KBM-7 (cell line): ENCODE measurements around the gene FXR1.
"Not testable (repeated sequence)": the region's sequence is repeated elsewhere in the genome, so short reads cannot be mapped to it uniquely, and the experiment has no call there.

Source experiments
- DNase-seq: peaks from one replicate; pipeline ENCODE4 v3.0.0-alpha.2; 2015
- in situ Hi-C: fragments of 300-500 bp; cut with MboI; formaldehyde crosslinking; loops from 2 replicates; pipeline ENCODE4 v1.14.3; 2020; ENCODE audit warnings: low sequenced_read_pairs, low pct_unique_long_range_greater_than_20kb, mixed read lengths

FXR1 gene

GRCh38 chr3:180929376-180929775, 16.9 kb downstream of the FXR1 start:
- no peak for DNase-seq
- in situ Hi-C loops: no loop called here

- in situ Hi-C loops: no loop called here
- no peak for DNase-seq
These were observed 18.1 kb downstream of the FXR1 start for GRCh38 chr3:180930526-180930925.

GRCh38 chr3:180932819-180933218, 20.3 kb downstream of the FXR1 start:
- no peak for DNase-seq
- in situ Hi-C loops: no loop called here

DNA sequence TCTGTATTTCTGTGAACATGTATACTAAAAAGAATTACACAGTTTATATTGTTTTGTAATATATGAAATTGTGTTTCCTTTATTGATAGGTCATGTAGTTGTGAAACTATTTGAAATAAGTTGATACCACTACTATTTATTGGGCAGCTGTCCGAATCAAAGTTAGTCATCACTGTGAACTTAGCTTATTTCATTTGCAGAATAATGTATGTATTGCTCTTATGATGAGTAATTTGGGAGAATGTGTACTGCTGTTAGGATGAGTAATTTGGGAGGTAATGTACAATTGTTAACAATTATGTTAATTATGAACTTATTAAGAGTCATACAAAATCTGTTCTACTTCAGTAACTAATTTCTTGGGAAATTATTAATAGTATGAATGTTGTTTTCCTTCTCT, 22.2 kb downstream of the FXR1 start:
- DNase-seq: no peak
- in situ Hi-C loops: no loop called here

- in situ Hi-C loops: no loop called here
- DNase-seq: no peak
These were observed 28.4 kb downstream of the FXR1 start for GRCh38 chr3:180940826-180941225.

DNA sequence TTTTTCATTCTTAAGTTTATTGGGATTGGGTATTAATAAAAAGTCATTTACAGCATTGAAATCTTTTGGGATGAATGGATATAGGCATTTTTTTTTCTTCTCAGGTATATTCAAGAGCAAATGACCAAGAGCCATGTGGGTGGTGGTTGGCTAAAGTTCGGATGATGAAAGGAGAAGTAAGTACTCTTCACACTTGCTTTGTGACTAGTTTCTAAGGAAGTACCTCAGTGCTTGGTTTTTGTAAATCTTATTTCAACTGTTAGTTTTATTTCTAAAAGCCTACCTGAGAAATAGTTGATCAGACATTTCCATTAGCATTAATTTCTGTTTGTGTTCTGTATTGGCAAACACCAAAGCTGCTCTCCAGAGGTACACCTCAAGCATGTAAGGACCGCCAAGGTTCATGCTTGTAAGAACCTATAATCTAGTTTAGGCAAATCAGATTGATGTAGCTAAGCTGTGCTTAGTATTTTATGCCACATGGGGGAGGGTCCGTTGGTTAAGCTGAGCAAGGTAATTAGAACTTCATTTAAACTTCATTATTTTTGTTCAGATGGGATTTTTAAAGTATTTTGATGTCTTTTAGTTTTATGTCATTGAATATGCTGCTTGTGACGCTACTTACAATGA, 35.4 kb downstream of the FXR1 start:
- no peak for DNase-seq
- in situ Hi-C loops: no loop called here

GRCh38 chr3:180959691-180960090, 47.2 kb downstream of the FXR1 start:
- DNase-seq: no peak
- in situ Hi-C loops: no loop called here

GRCh38 chr3:180961087-180961486, 48.6 kb downstream of the FXR1 start:
- no peak for DNase-seq
- in situ Hi-C loops: no loop called here

- in situ Hi-C loops: no loop called here
- no peak for DNase-seq
These were observed 49.1 kb downstream of the FXR1 start for GRCh38 chr3:180961552-180961951.

DNA sequence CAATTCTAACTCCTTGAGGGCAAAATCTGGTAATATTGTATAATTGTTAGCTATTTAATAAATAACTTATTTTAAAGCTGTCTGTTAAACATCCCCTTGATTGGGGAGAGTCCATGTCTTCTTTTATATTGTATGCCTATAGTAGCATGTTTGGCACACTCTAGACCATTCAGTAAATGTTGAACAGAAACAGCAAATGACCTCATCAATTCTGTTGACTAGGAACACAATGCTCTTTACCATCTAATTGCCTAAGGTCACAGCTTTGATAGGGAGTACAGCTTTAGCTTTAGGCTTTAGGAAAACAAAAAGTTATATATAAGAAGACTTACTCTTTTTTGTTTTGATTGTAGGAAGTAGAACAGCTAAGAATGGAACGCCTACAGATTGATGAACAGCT, 50.1 kb downstream of the FXR1 start:
- in situ Hi-C loops: no loop called here
- no peak for DNase-seq

GRCh38 chr3:180970931-180971330, 58.5 kb downstream of the FXR1 start:
- in situ Hi-C loops: no loop called here
- DNase-seq: no peak

- no peak for DNase-seq
- in situ Hi-C loops: no loop called here
These were observed 61.1 kb downstream of the FXR1 start for GRCh38 chr3:180973543-180973942.

DNA sequence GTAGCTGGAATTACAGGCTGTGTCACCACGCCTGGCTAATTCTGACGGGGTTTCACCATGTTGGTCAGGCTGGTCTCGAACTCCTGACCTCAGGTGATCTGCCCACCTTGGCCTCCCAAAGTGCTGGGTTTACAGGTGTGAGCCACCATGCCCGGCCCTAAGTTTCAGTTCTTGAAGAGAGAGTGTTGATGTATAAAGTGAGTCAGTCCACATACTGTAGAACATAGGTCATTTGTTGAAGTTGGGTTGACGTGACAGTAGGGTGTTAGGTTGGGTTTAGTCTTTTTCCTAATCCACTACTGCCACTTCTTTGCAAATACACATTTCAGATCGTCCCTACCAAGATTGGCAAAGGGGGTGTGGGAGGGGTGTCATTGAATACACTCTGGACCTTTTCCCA, 61.8 kb downstream of the FXR1 start:
- in situ Hi-C loops: no loop called here

DNA sequence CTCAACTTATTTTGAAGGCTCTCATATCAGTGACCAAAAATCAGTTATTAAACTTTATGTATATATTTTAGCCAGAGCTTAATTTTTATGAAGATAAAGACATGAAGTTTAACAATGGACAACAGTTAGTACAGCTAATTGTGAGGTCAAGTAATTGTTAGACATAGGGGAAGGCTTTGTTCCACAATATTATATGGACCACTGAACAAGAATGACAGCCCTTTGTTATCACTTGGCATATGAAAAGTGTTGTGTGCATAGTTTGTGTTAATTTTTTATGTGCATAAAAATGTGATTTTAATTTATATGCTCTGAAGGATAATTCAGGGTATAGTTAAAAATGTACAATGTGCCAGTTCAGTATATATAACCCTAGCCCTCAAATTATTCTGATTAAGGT, 65.0 kb downstream of the FXR1 start:
- in situ Hi-C loops: no loop called here
- DNase-seq: no peak

More for the DNA sequence above, 61.8 kb downstream of the FXR1 start:
- DNase-seq: no peak

- in situ Hi-C loops: no loop called here
- no peak for DNase-seq
These were observed 67.5 kb downstream of the FXR1 start for GRCh38 chr3:180979961-180980360.

DNA sequence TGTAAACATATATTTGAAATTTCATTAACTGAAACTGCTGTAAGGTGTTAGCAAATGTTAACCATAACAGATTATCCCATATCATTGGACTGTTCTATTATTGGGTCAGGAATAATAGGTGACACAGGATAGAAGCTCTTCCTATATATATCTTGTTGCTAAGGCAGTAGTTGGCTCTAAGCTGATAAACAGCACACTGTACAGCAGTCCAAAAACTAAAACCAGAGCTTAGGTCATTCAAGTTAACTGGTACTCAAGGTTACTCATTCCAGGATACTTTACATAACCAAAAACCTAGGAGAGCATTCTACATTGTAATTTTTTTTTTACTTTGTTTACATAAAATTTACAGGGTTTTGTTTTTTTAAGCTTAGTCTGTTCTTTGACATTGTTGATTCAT, 68.1 kb downstream of the FXR1 start:
- DNase-seq: no peak
- in situ Hi-C loops: no loop called here

DNA sequence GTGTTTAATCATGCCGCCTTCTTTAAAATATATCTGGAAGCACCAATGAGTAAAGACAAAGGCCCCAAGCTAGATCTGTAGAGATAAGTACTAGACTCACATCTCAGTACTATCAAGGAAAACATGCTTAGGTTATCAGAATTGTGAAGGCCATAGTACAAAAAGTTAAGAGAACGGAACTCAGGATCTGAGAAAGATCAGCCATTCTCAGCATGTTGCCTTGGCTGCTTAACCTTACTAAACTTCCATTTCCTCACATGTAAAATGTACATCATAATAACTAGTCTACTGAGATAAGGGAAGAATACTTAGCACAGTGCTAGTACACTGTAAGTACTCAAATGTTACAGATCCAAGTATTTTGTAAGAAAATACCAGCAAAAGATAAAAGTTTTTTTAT, 69.4 kb downstream of the FXR1 start:
- no peak for DNase-seq
- in situ Hi-C loops: no loop called here

- DNase-seq: no peak
- in situ Hi-C loops: no loop called here
These were observed 70.7 kb downstream of the FXR1 start for GRCh38 chr3:180983136-180983535.

DNA sequence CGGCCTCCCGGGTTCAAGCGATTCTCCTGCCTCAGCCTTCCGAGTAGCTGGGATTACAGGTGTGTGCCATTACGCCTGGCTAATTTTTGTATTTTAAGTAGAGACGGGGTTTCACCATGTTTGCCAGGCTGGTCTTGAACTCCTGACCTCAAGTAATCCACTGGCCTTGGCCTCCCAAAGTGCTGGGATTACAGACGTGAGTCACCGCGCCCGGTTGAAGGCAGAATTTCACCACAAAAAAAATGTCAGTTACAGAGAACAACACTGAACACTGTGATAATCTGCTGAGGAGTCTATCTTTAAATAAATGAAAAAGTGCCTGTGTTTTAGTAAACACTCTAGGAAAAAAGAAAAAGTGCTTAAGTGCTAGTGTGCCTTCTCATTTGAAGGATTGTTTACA, 73.9 kb downstream of the FXR1 start:
- in situ Hi-C loops, DNase-seq: not testable (repeated sequence)

DNA sequence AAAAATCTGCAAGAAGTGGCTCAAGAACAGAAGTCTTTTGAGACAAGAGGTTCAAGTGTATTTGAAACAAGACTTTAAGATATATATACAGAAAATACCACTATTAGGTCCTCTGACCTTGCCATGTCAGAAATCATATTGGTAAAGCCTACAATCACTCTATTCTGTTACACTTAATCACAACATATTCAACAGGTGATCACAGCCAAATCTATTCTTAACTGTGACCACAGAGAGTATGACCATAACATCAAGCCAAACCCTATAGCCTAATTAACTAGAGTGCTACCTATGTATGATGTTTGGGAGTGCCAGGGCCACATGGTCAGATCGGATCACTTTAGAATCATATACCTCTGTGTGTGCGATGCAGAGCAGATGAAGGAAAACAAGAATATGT, 74.9 kb downstream of the FXR1 start:
- in situ Hi-C loops: no loop called here
- DNase-seq: no peak

GRCh38 chr3:180989291-180990163, 77.1 kb downstream of the FXR1 start, which contains the start of gene DNAJC19:
Gene DNAJC19 (minus strand): TSS chr3:180989736. CDS start chr3:180989602, 134 bp downstream.
- in situ Hi-C loops: no loop called here
- peak; percentile 97 for DNase-seq
